ENCODE measurements around the gene CD22. TPM values are rescaled to one million over a fixed set of nuclear protein-coding genes. Genes with fewer than 3 reads are reported as not detected.
"Not testable (repeated sequence)": the region's sequence is repeated elsewhere in the genome, so short reads cannot be mapped to it uniquely, and the experiment has no call there.

Gene CD22
- total and polyA plus RNA-seq, 2 donors (not counting 1 experiment from before 2014, with no cell fraction given) = 692 to 1,437 TPM

DNA sequence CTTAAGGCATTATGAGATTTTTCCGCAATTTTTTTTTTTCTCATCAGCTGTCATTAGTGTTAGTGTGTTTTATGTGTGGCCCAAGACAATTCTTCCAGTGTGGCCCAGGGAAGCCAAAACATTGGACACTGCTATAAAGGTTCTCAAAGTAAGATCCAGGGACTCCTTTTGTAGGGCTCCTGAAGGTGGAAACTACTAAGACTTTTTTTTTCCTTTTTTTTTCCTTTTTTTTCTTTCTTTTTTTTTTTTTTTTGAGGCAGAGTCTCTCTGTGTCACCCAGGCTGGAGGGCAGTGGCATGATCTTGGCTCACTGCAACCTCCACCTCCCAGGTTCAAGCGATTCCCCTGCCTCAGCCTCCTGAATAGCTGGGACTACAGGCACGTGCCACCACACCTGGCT, 43.5 kb upstream of the CD22 start:
- H3K4me3 ChIP-seq (ENCODE audit: control extremely low read depth in 1 of 5, extremely low read depth in 1 of 5, insufficient read depth in 1 of 5, low read depth in 2 of 5, low read length in 4 of 5); H3K9me3 ChIP-seq (ENCODE audit: control extremely low read depth in 1 of 3, control insufficient read depth in 2 of 3, insufficient read depth in 1 of 3, low read length in 2 of 3); ATAC-seq (ENCODE audit: low read depth); DNase-seq; H3K27me3 Mint-ChIP-seq; H3K36me3 ChIP-seq (replicated peaks in 1 of 2; ENCODE audit: control extremely low read depth in 1 of 2, control insufficient read depth in 1 of 2, extremely low read depth in 1 of 2, insufficient read depth in 2 of 2, low read length in 1 of 2); H3K27ac ChIP-seq (ENCODE audit: low read length in 2 of 2); H3K4me2 ChIP-seq (replicated peaks; ENCODE audit: low read depth, low read length, poor library complexity, severe bottlenecking); H3K79me2 ChIP-seq (ENCODE audit: control insufficient read depth, insufficient read depth, low read length); H3K27me3 ChIP-seq (replicated peaks in 1 of 4; ENCODE audit: control extremely low read depth in 1 of 4, control insufficient read depth in 3 of 4, insufficient read depth in 4 of 4, low read length in 3 of 4); intact Hi-C loops (cut with micrococcal nuclease); CTCF ChIA-PET; H3K27ac Mint-ChIP-seq; H3K9me3 Mint-ChIP-seq (ENCODE audit: insufficient read depth); H2AFZ ChIP-seq (ENCODE audit: insufficient read depth, low read depth, low read length, poor library complexity, severe bottlenecking); H3K4me3 Mint-ChIP-seq; H4K20me1 ChIP-seq (ENCODE audit: control insufficient read depth, insufficient read depth, low read length, poor library complexity, severe bottlenecking); H3K9ac ChIP-seq (ENCODE audit: low read length): not testable (repeated sequence)
- H3K4me1 ChIP-seq (ENCODE audit: control insufficient read depth in 2 of 2, insufficient read depth in 2 of 2, low read length in 2 of 2) = peaks cover 31 to 34% of the 10 kb centered on the region in 2 donors
- H3K4me1 Mint-ChIP-seq = peaks cover 38% of the 10 kb centered on the region
- POLR2A ChIA-PET = interaction anchor here (1.1 to 1.5 kb wide), 2 partner anchors 11 to 59 kb away, joined by 3 to 5 read pairs; no protein-coding TSS in a partner anchor
- WGBS (ENCODE audit: insufficient coverage) = no CpG with 5 or more reads among the region's 3 CpGs

DNA sequence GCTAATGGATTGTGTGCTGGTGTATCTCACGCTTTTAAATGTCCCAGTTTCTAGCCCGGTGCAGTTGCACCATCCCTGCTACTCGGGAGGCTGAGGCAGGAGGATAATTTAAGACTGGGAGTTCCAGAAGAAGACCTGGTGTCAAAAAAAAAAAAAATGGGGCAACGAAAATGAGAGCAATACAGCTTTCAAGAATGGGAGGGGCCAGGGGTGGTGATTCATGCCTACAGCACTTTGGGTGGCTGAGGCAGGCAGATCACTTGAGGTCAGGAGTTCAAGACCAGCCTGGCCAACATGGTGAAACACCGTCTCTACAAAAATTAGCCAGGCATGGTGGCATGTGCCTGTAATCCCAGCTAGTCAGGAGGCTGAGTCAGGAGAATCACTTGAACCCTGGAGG, 42.9 kb upstream of the CD22 start:
- H3K27me3 ChIP-seq (replicated peaks in 1 of 4; ENCODE audit: control extremely low read depth in 1 of 4, control insufficient read depth in 3 of 4, insufficient read depth in 4 of 4, low read length in 3 of 4); H3K9me3 ChIP-seq (ENCODE audit: control extremely low read depth in 1 of 3, control insufficient read depth in 2 of 3, insufficient read depth in 1 of 3, low read length in 2 of 3); H3K27me3 Mint-ChIP-seq; H4K20me1 ChIP-seq (ENCODE audit: control insufficient read depth, insufficient read depth, low read length, poor library complexity, severe bottlenecking); H3K4me3 ChIP-seq (ENCODE audit: control extremely low read depth in 1 of 5, extremely low read depth in 1 of 5, insufficient read depth in 1 of 5, low read depth in 2 of 5, low read length in 4 of 5); H3K27ac ChIP-seq (ENCODE audit: low read length in 2 of 2); H3K36me3 ChIP-seq (replicated peaks in 1 of 2; ENCODE audit: control extremely low read depth in 1 of 2, control insufficient read depth in 1 of 2, extremely low read depth in 1 of 2, insufficient read depth in 2 of 2, low read length in 1 of 2); CTCF ChIA-PET; H3K27ac Mint-ChIP-seq; H2AFZ ChIP-seq (ENCODE audit: insufficient read depth, low read depth, low read length, poor library complexity, severe bottlenecking); POLR2A ChIA-PET; intact Hi-C loops (cut with micrococcal nuclease); DNase-seq; H3K9ac ChIP-seq (ENCODE audit: low read length); H3K79me2 ChIP-seq (ENCODE audit: control insufficient read depth, insufficient read depth, low read length); H3K9me3 Mint-ChIP-seq (ENCODE audit: insufficient read depth); ATAC-seq (ENCODE audit: low read depth); H3K4me3 Mint-ChIP-seq; H3K4me2 ChIP-seq (replicated peaks; ENCODE audit: low read depth, low read length, poor library complexity, severe bottlenecking): not testable (repeated sequence)
- H3K4me1 ChIP-seq (ENCODE audit: control insufficient read depth in 2 of 2, insufficient read depth in 2 of 2, low read length in 2 of 2) = peaks cover 25 to 27% of the 10 kb centered on the region in 2 donors
- 90% methylated on average over 5 of the region's 5 CpGs for WGBS (ENCODE audit: insufficient coverage)
- peaks cover 35% of the 10 kb centered on the region for H3K4me1 Mint-ChIP-seq
